Esophagus (tissue), 2 donors: ENCODE measurements around the gene GTF2H4. TPM values are rescaled to one million over a fixed set of nuclear protein-coding genes. Genes with fewer than 3 reads are reported as not detected.
"Not testable (repeated sequence)": the region's sequence is repeated elsewhere in the genome, so short reads cannot be mapped to it uniquely, and the experiment has no call there.

Experiments
- H3K27ac ChIP-seq, 2 donors: one replicate each; pipeline ENCODE4 v1.5.1; 2013; ENCODE audit warnings: low read depth in 2 of 2, mild to moderate bottlenecking in 2 of 2, inconsistent platforms in 1 of 2, low read length in 1 of 2, moderate library complexity in 1 of 2
- H3K27me3 ChIP-seq, 2 donors: one replicate each; pipeline ENCODE4 v1.6.1; 2013; ENCODE audit warnings: low read length in 2 of 2, control low read depth in 1 of 2, mild to moderate bottlenecking in 1 of 2; ENCODE audit not compliant: insufficient read depth in 2 of 2, control insufficient read depth in 1 of 2
- H3K36me3 ChIP-seq, 2 donors: one replicate each; pipeline ENCODE4 v1.6.1; 2013; ENCODE audit warnings: low read length in 1 of 2; ENCODE audit not compliant: control insufficient read depth in 2 of 2, insufficient read depth in 2 of 2
- H3K4me1 ChIP-seq, 2 donors: one replicate each; pipeline ENCODE4 v1.6.1; 2013; ENCODE audit warnings: low read length in 1 of 2; ENCODE audit not compliant: control insufficient read depth in 2 of 2, insufficient read depth in 2 of 2
- H3K4me3 ChIP-seq, 2 donors: one replicate each; pipeline ENCODE4 v1.5.1; 2013; ENCODE audit warnings: low read length in 2 of 2, mild to moderate bottlenecking in 2 of 2, low read depth in 1 of 2, moderate library complexity in 1 of 2
- H3K9me3 ChIP-seq, 2 donors: one replicate each; pipeline ENCODE4 v1.6.1; 2013; ENCODE audit warnings: mild to moderate bottlenecking in 2 of 2, low read depth in 1 of 2, low read length in 1 of 2, moderate library complexity in 1 of 2; ENCODE audit not compliant: control insufficient read depth in 2 of 2, insufficient read depth in 1 of 2
- WGBS, 2 donors: extraction: QIAGEN DNeasy Blood & Tissue Kit; methylation state at CpG; one replicate each; pipeline ENCODE4 v1.1.7; 2013; 5-methylcytosine and 5-hydroxymethylcytosine counted together
- polyA plus RNA-seq, 2 donors: library from polyadenylated mRNA; stranded (reverse); fragments of 200-250 nt; gene quantifications; one replicate each; pipeline ENCODE4 v1.2.3, GENCODE V29; 2013
- donor health status: healthy with polysubstance abuse.
- donor health status: Bipolar disorder and iron deficiency.

Gene GTF2H4
- polyA plus RNA-seq, 2 donors = 20.6 to 32.0 TPM

GRCh38 chr6:30894935-30895334, 13.1 kb upstream of the GTF2H4 start:
- Histone ChIP-seq H3K36me3 (peaks cover 21 to 86% of the 10 kb centered on the region in 2 donors), H3K27me3 (no peaks in the 10 kb centered on the region), H3K27ac (no peak overlapping the region), H3K9me3 (no peaks in the 10 kb centered on the region), H3K4me1 (peaks cover 0 to 6% of the 10 kb centered on the region in 2 donors), H3K4me3 (no peak overlapping the region)
- WGBS, 2 donors = 89% methylated on average over 3 of the region's 3 CpGs

- Histone ChIP-seq H3K27me3 (no peaks in the 10 kb centered on the region), H3K4me3 (no peak overlapping the region), H3K27ac (no peak overlapping the region), H3K9me3 (no peaks in the 10 kb centered on the region), H3K36me3 (peaks cover 21 to 86% of the 10 kb centered on the region in 2 donors), H3K4me1 (peaks cover 0 to 3% of the 10 kb centered on the region in 2 donors)
- 73 to 75% methylated on average over 10 of the region's 10 CpGs for WGBS, 2 donors
Observed at GRCh38 chr6:30895343-30895742, 12.7 kb upstream of the GTF2H4 start.

- 90% methylated on average over 13 of the region's 13 CpGs for WGBS, 2 donors
- Histone ChIP-seq H3K4me1 (no peaks in the 10 kb centered on the region), H3K9me3 (no peaks in the 10 kb centered on the region), H3K27me3 (no peaks in the 10 kb centered on the region), H3K4me3 (no peak overlapping the region), H3K27ac (no peak overlapping the region), H3K36me3 (peaks cover 21 to 74% of the 10 kb centered on the region in 2 donors)
Observed at GRCh38 chr6:30896541-30896940, 11.5 kb upstream of the GTF2H4 start.

GRCh38 chr6:30897882-30898281, 10.1 kb upstream of the GTF2H4 start:
- H3K36me3 ChIP-seq = peaks cover 19 to 65% of the 10 kb centered on the region in 2 donors
- no peaks in the 10 kb centered on the region for H3K27me3 ChIP-seq
- H3K27ac ChIP-seq = no peak overlapping the region
- no peak overlapping the region for H3K4me3 ChIP-seq
- H3K9me3 ChIP-seq = no peaks in the 10 kb centered on the region
- WGBS, 2 donors = 88 to 90% methylated on average over 16 of the region's 16 CpGs
- peaks cover 0 to 2% of the 10 kb centered on the region in 2 donors for H3K4me1 ChIP-seq

- Histone ChIP-seq H3K36me3 (peaks cover 17 to 55% of the 10 kb centered on the region in 2 donors), H3K27ac (no peak overlapping the region), H3K4me3 (no peak overlapping the region), H3K4me1 (peaks cover 0 to 2% of the 10 kb centered on the region in 2 donors), H3K27me3 (no peaks in the 10 kb centered on the region), H3K9me3 (no peaks in the 10 kb centered on the region)
- WGBS, 2 donors = 74 to 77% methylated on average over 23 of the region's 23 CpGs
Observed at GRCh38 chr6:30898750-30899360, 9.2 kb upstream of the GTF2H4 start.

GRCh38 chr6:30900863-30901417, 7.1 kb upstream of the GTF2H4 start:
- Histone ChIP-seq H3K4me1 (peaks cover 0 to 2% of the 10 kb centered on the region in 2 donors), H3K27me3 (no peaks in the 10 kb centered on the region), H3K4me3 (no peak overlapping the region), H3K36me3 (peaks cover 17 to 39% of the 10 kb centered on the region in 2 donors), H3K9me3 (no peaks in the 10 kb centered on the region), H3K27ac (no peak overlapping the region)
- WGBS, 2 donors = 76 to 79% methylated on average over 1 of the region's 1 CpG

GRCh38 chr6:30901436-30901835, 6.6 kb upstream of the GTF2H4 start:
- Histone ChIP-seq H3K4me1 (peaks cover 0 to 2% of the 10 kb centered on the region in 2 donors), H3K27me3 (no peaks in the 10 kb centered on the region), H3K4me3 (no peak overlapping the region), H3K36me3 (peaks cover 17 to 36% of the 10 kb centered on the region in 2 donors), H3K9me3 (no peaks in the 10 kb centered on the region), H3K27ac (no peak overlapping the region)

- WGBS, 2 donors = 56 to 65% methylated on average over 9 of the region's 9 CpGs
- H3K9me3 ChIP-seq, H3K27me3 ChIP-seq, H3K4me1 ChIP-seq, H3K4me3 ChIP-seq: not testable (repeated sequence)
- peaks cover 17 to 30% of the 10 kb centered on the region in 2 donors for H3K36me3 ChIP-seq
- H3K27ac ChIP-seq = peak overlapping the region in 1 of 2 donors; percentile 8
Observed at GRCh38 chr6:30902196-30902595, 5.8 kb upstream of the GTF2H4 start.

GRCh38 chr6:30902709-30903108, 5.3 kb upstream of the GTF2H4 start:
- Histone ChIP-seq H3K4me3 (no peak overlapping the region), H3K9me3 (no peaks in the 10 kb centered on the region)
- WGBS, 2 donors = 31 to 33% methylated on average over 5 of the region's 5 CpGs

GRCh38 chr6:30903236-30903635, 4.8 kb upstream of the GTF2H4 start:
- Histone ChIP-seq H3K4me1 (peaks cover 0 to 2% of the 10 kb centered on the region in 2 donors), H3K4me3 (no peak overlapping the region), H3K27ac (no peak overlapping the region), H3K27me3 (no peaks in the 10 kb centered on the region), H3K36me3 (peaks cover 15 to 20% of the 10 kb centered on the region in 2 donors), H3K9me3 (no peaks in the 10 kb centered on the region)
- WGBS, 2 donors = 89 to 90% methylated on average over 4 of the region's 4 CpGs

More at GRCh38 chr6:30902709-30903108, 5.3 kb upstream of the GTF2H4 start:
- Histone ChIP-seq H3K4me1 (peaks cover 0 to 2% of the 10 kb centered on the region in 2 donors), H3K27ac (no peak overlapping the region), H3K36me3 (peaks cover 17 to 25% of the 10 kb centered on the region in 2 donors), H3K27me3 (no peaks in the 10 kb centered on the region)
